Measurements from ENCODE around the gene IL1RL1. TPM values are rescaled to one million over a fixed set of nuclear protein-coding genes. Genes with fewer than 3 reads are reported as not detected.

Gene IL1RL1
- total and polyA plus RNA-seq, 2 donors (not counting 1 experiment from before 2014, with no cell fraction given) = 0.02 to 0.50 TPM

DNA sequence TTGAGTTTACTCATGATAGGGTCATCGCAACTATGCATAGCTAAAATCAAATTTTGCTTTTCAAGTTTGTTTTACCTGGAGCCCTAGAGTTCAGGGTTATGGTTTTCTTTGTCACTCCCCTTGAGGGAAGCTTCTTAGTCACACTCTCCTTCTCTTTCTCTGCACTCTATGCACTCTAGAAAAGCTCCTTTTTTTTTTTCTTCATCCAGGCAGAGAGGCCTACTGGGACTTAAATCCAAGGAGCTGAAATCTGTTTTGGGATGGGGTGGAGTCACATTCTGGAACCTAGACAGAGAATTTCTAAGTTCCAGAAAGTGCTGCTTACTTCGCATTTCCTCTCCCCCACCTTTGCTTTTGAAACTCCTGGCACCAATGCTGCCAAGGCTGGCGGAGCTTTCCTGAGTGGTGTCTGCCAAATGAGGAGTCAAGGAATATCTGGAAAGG is 25.2 kb downstream of the IL1RL1 start:
- Histone ChIP-seq H3K27me3 (ENCODE audit: control insufficient read depth, insufficient read depth, low read length) (no peaks in the 10 kb centered on the region), H3K4me1 (ENCODE audit: control insufficient read depth, extremely low read depth, insufficient read depth, low read length) (peaks cover 3% of the 10 kb centered on the region), H3K4me3 (replicated peaks in 1 of 4; ENCODE audit: control extremely low read depth in 1 of 4, insufficient read depth in 1 of 4, low read depth in 3 of 4, low read length in 4 of 4) (no peak overlapping the region), H3K4me2 (ENCODE audit: extremely low read depth, insufficient read depth, low read length) (no peak overlapping the region), H4K20me1 (ENCODE audit: control insufficient read depth, extremely low read depth, insufficient read depth, low read length) (no peaks in the 10 kb centered on the region), H3K9me3 (ENCODE audit: control insufficient read depth, insufficient read depth, low read depth, low read length) (no peaks in the 10 kb centered on the region), H3K79me2 (ENCODE audit: control insufficient read depth, insufficient read depth, low read length) (no peaks in the 10 kb centered on the region), H2AFZ (ENCODE audit: low read length) (no peak overlapping the region), H3K9ac (ENCODE audit: insufficient read depth, low read length) (no peak overlapping the region), H3K27ac (ENCODE audit: insufficient read depth, low read length) (no peak overlapping the region), H3K36me3 (ENCODE audit: control insufficient read depth, insufficient read depth, low read length) (no peaks in the 10 kb centered on the region)
- TF ChIP-seq, protein P1, sequence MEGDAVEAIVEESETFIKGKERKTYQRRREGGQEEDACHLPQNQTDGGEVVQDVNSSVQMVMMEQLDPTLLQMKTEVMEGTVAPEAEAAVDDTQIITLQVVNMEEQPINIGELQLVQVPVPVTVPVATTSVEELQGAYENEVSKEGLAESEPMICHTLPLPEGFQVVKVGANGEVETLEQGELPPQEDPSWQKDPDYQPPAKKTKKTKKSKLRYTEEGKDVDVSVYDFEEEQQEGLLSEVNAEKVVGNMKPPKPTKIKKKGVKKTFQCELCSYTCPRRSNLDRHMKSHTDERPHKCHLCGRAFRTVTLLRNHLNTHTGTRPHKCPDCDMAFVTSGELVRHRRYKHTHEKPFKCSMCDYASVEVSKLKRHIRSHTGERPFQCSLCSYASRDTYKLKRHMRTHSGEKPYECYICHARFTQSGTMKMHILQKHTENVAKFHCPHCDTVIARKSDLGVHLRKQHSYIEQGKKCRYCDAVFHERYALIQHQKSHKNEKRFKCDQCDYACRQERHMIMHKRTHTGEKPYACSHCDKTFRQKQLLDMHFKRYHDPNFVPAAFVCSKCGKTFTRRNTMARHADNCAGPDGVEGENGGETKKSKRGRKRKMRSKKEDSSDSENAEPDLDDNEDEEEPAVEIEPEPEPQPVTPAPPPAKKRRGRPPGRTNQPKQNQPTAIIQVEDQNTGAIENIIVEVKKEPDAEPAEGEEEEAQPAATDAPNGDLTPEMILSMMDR (conservative IDR thresholded peaks at IDR 0.05 in 1 of 2, IDR thresholded peaks at IDR 0.05 in 1 of 2; ENCODE audit: low read depth in 1 of 2, low read length in 2 of 2) = no peak
- TF ChIP-seq EZH2 (IDR thresholded peaks at IDR 0.05; ENCODE audit: low read length, missing control alignments) = no peak
- peak in 1 of 2 donors; percentile 34 for DNase-seq (ENCODE audit: low read depth in 2 of 2)

DNA sequence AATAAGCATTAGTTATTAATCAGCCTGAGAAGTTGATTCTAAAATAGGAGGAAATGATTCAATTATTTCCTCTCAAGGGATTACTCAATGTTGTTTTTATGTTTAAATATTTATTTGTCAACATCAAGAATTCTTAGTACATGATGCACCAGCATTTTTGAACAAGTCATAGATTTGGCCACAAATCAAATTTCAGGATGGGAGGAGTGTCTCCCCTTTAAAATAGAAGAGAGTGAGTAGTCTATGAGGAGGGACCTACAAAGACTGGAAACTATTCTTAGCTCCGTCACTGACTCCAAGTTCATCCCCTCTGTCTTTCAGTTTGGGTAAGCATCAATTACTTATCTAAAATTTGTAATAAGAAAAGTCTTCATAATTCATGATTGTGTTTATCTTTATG is 25.6 kb downstream of the IL1RL1 start:
- Histone ChIP-seq H3K27ac (ENCODE audit: insufficient read depth, low read length) (no peak overlapping the region), H3K36me3 (ENCODE audit: control insufficient read depth, insufficient read depth, low read length) (no peaks in the 10 kb centered on the region), H3K79me2 (ENCODE audit: control insufficient read depth, insufficient read depth, low read length) (no peaks in the 10 kb centered on the region), H3K9me3 (ENCODE audit: control insufficient read depth, insufficient read depth, low read depth, low read length) (no peaks in the 10 kb centered on the region), H4K20me1 (ENCODE audit: control insufficient read depth, extremely low read depth, insufficient read depth, low read length) (no peaks in the 10 kb centered on the region), H3K9ac (ENCODE audit: insufficient read depth, low read length) (no peak overlapping the region), H3K4me1 (ENCODE audit: control insufficient read depth, extremely low read depth, insufficient read depth, low read length) (peaks cover 3% of the 10 kb centered on the region), H3K4me3 (replicated peaks in 1 of 4; ENCODE audit: control extremely low read depth in 1 of 4, insufficient read depth in 1 of 4, low read depth in 3 of 4, low read length in 4 of 4) (no peak overlapping the region), H2AFZ (ENCODE audit: low read length) (no peak overlapping the region), H3K4me2 (ENCODE audit: extremely low read depth, insufficient read depth, low read length) (no peak overlapping the region), H3K27me3 (ENCODE audit: control insufficient read depth, insufficient read depth, low read length) (no peaks in the 10 kb centered on the region)
- peak in 1 of 2 donors; percentile 39 for DNase-seq (ENCODE audit: low read depth in 2 of 2)
- TF ChIP-seq EZH2 (IDR thresholded peaks at IDR 0.05; ENCODE audit: low read length, missing control alignments) = no peak
- TF ChIP-seq, protein P1 (conservative IDR thresholded peaks at IDR 0.05 in 1 of 2, IDR thresholded peaks at IDR 0.05 in 1 of 2; ENCODE audit: low read depth in 1 of 2, low read length in 2 of 2) = no peak

DNA sequence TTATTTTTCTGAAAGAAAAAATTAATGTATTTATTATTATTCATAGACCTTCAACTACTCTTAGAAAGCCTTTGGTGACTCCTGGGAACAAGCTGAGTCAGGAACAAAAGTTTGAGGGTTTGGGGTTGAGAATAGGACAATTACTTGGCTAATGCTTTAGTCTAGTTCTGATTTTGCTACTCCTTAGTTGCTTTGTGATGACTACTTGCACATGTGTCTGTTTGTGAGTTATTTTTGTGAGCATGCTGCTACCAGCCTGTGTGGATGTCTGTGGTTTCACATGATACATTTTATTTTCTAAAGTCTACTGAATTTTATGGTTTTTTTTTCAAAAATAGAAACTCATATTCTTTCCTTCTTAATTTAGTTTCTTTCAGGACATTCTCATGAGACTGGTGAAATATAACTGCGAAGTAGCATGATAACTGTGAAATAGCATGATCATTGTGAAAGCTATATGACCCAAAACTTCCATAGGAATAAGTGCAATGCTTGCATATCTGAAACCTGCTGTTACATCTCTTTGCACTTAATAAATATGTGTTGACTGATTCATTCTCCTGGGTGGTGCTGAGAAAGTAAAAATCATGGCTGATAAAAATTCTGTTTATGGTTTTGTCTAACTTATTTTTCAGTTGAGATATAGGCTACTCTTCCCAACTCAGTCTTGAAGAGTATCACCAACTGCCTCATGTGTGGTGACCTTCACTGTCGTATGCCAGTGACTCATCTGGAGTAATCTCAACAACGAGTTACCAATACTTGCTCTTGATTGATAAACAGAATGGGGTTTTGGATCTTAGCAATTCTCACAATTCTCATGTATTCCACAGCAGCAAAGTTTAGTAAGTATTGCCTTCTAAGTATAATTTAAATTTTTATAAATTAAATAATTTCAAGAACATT is 26.4 kb downstream of the IL1RL1 start:
- peak in 1 of 2 donors; percentile 38 for DNase-seq (ENCODE audit: low read depth in 2 of 2)
- Histone ChIP-seq H3K9ac (ENCODE audit: insufficient read depth, low read length) (no peak overlapping the region), H3K4me2 (ENCODE audit: extremely low read depth, insufficient read depth, low read length) (no peak overlapping the region), H3K79me2 (ENCODE audit: control insufficient read depth, insufficient read depth, low read length) (no peaks in the 10 kb centered on the region), H2AFZ (ENCODE audit: low read length) (no peak overlapping the region), H3K36me3 (ENCODE audit: control insufficient read depth, insufficient read depth, low read length) (no peaks in the 10 kb centered on the region), H3K4me3 (replicated peaks in 1 of 4; ENCODE audit: control extremely low read depth in 1 of 4, insufficient read depth in 1 of 4, low read depth in 3 of 4, low read length in 4 of 4) (no peak overlapping the region), H3K4me1 (ENCODE audit: control insufficient read depth, extremely low read depth, insufficient read depth, low read length) (peaks cover 3% of the 10 kb centered on the region), H3K9me3 (ENCODE audit: control insufficient read depth, insufficient read depth, low read depth, low read length) (no peaks in the 10 kb centered on the region), H3K27me3 (ENCODE audit: control insufficient read depth, insufficient read depth, low read length) (no peaks in the 10 kb centered on the region), H3K27ac (ENCODE audit: insufficient read depth, low read length) (no peak overlapping the region), H4K20me1 (ENCODE audit: control insufficient read depth, extremely low read depth, insufficient read depth, low read length) (no peaks in the 10 kb centered on the region)
- TF ChIP-seq EZH2 (IDR thresholded peaks at IDR 0.05; ENCODE audit: low read length, missing control alignments) = no peak
- TF ChIP-seq, protein P1 (conservative IDR thresholded peaks at IDR 0.05 in 1 of 2, IDR thresholded peaks at IDR 0.05 in 1 of 2; ENCODE audit: low read depth in 1 of 2, low read length in 2 of 2) = no peak

Measured in fibroblast of lung (primary cell).